Activated CD8-positive, alpha-beta T cell treated with anti-CD3 and anti-CD28 coated beads for 36 hours (primary cell): ENCODE measurements around the gene CIDEC. TPM values are rescaled to one million over a fixed set of nuclear protein-coding genes. Genes with fewer than 3 reads are reported as not detected.
A peak's percentile ranks its signal among the peaks of the same experiment; 100 is the strongest.

Experiments
- ATAC-seq: fragments of 200-7000 bp; cut with Tn5 transposase; one replicate; pipeline ENCODE4 v1.10.0; 2021; ENCODE audit warnings: mild to moderate bottlenecking, moderate library complexity
- CTCF ChIA-PET: fragments of 350-600 bp; sonication (Branson Sonifier 250); formaldehyde crosslinking; loops from one replicate; lab custom pipeline; 2021; ENCODE audit warnings: antibody characterized with exemption; lab: Charles Lee
- POLR2A ChIA-PET: fragments of 350-600 bp; sonication (Branson Sonifier 250); formaldehyde crosslinking; loops from one replicate; lab custom pipeline; 2021; ENCODE audit warnings: antibody characterized with exemption; lab: Charles Lee
- DNase-seq: peaks from one replicate; pipeline ENCODE4 v3.0.0-alpha.2; 2020
- H3K27ac Mint-ChIP-seq: one replicate; pipeline ENCODE4 v1.8.0; 2021; ENCODE audit warnings: mild to moderate bottlenecking, mixed read lengths
- H3K27me3 Mint-ChIP-seq: one replicate; pipeline ENCODE4 v1.8.0; 2021; ENCODE audit warnings: mixed read lengths
- H3K36me3 Mint-ChIP-seq: one replicate; pipeline ENCODE4 v1.8.0; 2021; ENCODE audit warnings: low read depth, mixed read lengths
- H3K4me1 Mint-ChIP-seq: one replicate; pipeline ENCODE4 v1.8.0; 2021; ENCODE audit warnings: low read depth, mixed read lengths
- H3K4me3 Mint-ChIP-seq: one replicate; pipeline ENCODE4 v1.8.0; 2021; ENCODE audit warnings: mild to moderate bottlenecking, moderate library complexity, mixed read lengths
- H3K9me3 Mint-ChIP-seq: one replicate; pipeline ENCODE4 v1.8.0; 2021; ENCODE audit warnings: mixed read lengths
- CTCF ChIP-seq: fragments of 200-600 bp; IDR thresholded peaks from one replicate; pipeline ENCODE4 v1.8.0; 2022; ENCODE audit warnings: antibody characterized with exemption, mild to moderate bottlenecking
- intact Hi-C: fragments of 100-400 bp; cut with micrococcal nuclease; formaldehyde crosslinking; loops from one replicate; pipeline ENCODE4 v1.10.0; 2022
- total RNA-seq, 2 experiments: library from RNA; stranded (reverse); gene quantifications; one replicate each; pipeline ENCODE4 v1.2.3, GENCODE V29; 2021

CIDEC gene
- total RNA-seq, 2 experiments from 2014 or later, result not detected

DNA sequence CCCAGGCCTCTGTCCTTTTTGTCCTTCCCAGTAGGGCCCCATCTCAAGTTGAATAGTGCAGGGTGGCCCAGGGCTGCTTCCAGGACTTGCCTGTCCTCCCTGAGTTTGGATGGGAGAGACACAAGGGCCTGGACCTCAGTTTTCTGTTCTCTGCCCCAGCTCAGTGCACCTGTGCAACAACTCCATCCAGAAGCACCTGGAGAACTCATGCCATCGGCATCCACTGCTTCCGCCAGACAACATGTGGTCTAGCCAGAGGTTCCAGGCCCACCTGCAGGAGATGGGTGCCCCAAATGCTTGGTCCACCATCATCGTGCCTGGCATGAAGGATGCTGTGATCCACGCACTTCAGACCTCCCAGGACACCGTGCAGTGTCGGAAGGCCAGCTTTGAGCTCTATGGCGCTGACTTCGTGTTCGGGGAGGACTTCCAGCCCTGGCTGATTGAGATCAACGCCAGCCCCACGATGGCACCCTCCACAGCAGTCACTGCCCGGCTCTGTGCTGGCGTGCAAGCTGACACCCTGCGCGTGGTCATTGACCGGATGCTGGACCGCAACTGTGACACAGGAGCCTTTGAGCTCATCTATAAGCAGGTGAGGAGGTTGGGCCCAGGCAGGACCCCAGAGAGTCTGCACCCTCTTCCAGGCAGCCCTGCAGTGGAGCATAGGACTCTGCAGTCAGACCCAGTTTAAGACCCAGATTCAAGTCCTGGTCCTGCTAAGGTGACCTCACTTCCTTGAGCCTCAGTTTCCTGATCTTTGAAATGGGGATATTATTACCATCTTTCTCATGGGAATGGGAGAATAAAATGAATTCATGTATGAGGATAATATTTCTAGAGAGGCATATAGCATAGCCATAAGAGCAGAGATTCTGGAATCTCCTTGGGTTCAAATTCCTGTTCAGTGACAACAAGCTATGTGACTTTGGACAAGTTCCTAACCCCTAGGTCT lies 51.0 kb downstream of the CIDEC start:
- POLR2A ChIA-PET, result interaction anchor here (0.6 to 1.0 kb wide), 3 partner anchors 15 to 61 kb away, joined by 3 to 4 read pairs (median 3); partner anchors contain the start of gene JAGN1
- CTCF ChIA-PET, result no interaction called here
- Mint-ChIP-seq H3K4me3 (no peak overlapping the region), H3K9me3 (no peaks in the 10 kb centered on the region), H3K27me3 (no peaks in the 10 kb centered on the region), H3K4me1 (peaks cover 7% of the 10 kb centered on the region), H3K27ac (no peak overlapping the region), H3K36me3 (peaks cover 22% of the 10 kb centered on the region)
- intact Hi-C loops, result no loop called here
- ATAC-seq (no peak), DNase-seq (no peak)
- no peak for TF ChIP-seq CTCF

DNA sequence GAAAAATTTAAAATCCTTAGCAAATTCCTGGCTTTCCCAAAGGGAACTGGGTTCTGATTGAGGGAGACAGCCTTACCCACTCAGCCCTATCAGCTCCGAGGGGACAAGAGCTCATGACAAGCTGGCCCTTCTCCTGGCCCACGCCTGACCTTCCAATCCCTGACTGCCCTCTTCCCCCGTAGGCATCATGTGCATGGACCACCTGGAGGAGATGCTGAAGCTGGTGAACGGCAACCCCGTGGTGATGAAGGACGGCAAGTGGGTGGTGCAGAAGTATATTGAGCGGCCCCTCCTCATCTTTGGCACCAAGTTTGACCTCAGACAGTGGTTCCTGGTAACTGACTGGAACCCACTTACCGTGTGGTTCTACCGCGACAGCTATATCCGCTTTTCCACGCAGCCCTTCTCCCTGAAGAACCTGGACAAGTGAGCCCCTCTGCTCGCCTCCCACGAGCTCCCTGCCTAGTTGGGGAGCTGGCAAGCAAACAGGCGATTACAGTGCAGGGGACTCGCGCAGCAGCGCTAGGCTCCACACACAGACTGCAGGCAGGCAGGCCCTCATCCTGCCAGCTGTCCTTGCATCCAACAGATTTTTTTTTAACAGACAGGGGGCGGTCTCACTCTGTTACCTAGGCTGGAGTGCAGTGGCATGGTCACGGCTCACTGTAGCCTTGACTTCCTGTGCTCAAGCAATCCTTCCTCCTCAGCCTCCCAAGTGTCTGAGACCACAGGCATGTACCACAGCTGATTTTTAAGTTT lies 53.1 kb downstream of the CIDEC start:
- Mint-ChIP-seq H3K4me1 (peaks cover 7% of the 10 kb centered on the region), H3K27ac (no peak overlapping the region)
- POLR2A ChIA-PET, result interaction anchor here (1.1 to 1.4 kb wide), 2 partner anchors 13 to 16 kb away, joined by 3 to 4 read pairs; partner anchors contain the start of gene TTLL3

DNA sequence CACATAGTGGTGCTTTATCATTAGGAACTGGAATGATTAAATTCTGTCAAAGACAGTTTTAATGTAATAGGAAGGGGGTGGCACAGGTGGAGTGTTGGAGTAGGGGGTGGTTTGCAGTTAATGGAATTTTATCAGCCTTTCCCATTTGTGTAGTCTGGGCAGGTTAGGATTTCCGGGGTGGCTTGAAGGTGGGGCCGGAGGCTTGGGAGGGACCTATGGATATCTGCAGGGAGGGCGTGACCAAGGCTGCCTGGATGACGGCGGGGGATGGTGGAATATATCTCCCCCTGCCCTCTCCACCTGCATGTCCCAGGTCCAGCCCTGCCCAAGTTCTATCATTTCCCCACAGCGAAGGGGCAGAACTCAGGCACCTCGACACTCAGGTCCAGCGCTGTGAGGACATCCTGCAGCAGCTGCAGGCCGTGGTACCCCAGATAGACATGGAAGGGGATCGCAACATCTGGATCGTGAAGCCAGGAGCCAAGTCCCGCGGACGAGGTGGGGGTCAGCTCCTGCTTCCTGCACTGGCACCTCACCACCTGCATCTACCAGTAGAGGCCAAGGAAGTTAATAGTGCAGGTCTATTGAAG lies 54.5 kb downstream of the CIDEC start:
- Mint-ChIP-seq H3K9me3 (no peaks in the 10 kb centered on the region), H3K27me3 (no peaks in the 10 kb centered on the region), H3K27ac (no peak overlapping the region), H3K4me3 (no peak overlapping the region), H3K4me1 (no peaks in the 10 kb centered on the region), H3K36me3 (peaks cover 11% of the 10 kb centered on the region)
- no peak for DNase-seq
- intact Hi-C loops, result no loop called here
- no peak for TF ChIP-seq CTCF
- ChIA-PET CTCF (interaction anchor here (1.2 kb wide), 1 partner anchor 98 kb away, joined by 4 read pairs; no protein-coding TSS in a partner anchor), POLR2A (interaction anchor here (1.1 kb wide), 1 partner anchor 18 kb away, joined by 3 read pairs; no protein-coding TSS in a partner anchor)
- no peak for ATAC-seq

More for the DNA sequence above, 53.1 kb downstream of the CIDEC start:
- Mint-ChIP-seq H3K27me3 (no peaks in the 10 kb centered on the region), H3K4me3 (no peak overlapping the region), H3K36me3 (peaks cover 14% of the 10 kb centered on the region), H3K9me3 (no peaks in the 10 kb centered on the region)
- intact Hi-C loops, result no loop called here
- DNase-seq, result peak; percentile 51
- CTCF ChIA-PET, result interaction anchor here (0.7 to 2.0 kb wide), 11 partner anchors 10 to 138 kb away, joined by 3 to 6 read pairs (median 3); no protein-coding TSS in a partner anchor
- peak; percentile 43 for TF ChIP-seq CTCF
- peak; percentile 75 for ATAC-seq

DNA sequence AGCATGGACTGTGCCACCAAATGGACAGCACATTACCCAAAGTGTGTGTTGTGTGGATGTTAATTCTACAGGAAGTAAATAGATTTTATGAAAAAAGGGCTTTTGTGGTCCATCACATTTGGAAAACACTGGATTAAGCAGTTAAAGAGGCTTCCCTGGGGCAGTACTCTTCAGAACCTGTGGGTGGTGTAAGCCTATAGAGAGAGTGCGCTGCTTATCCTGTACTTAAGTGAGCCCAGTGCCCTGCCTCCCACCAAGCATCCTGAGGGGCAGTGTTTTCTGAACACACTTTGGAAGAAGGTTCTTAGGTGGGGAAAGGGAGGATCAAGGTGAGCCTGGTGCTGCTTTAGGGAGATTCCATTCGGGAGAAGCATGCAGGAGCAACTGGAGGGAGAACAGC lies 59.1 kb downstream of the CIDEC start:
- Mint-ChIP-seq H3K9me3 (no peaks in the 10 kb centered on the region), H3K27ac (no peak overlapping the region), H3K36me3 (peaks cover 5% of the 10 kb centered on the region), H3K4me1 (no peaks in the 10 kb centered on the region), H3K27me3 (no peaks in the 10 kb centered on the region), H3K4me3 (no peak overlapping the region)
- ATAC-seq (peak; percentile 73), DNase-seq (no peak)
- intact Hi-C loops, result no loop called here
- ChIA-PET POLR2A (interaction anchor here (1.5 kb wide), 1 partner anchor 33 kb away, joined by 3 read pairs; no protein-coding TSS in a partner anchor), CTCF (interaction anchor here (1.0 kb wide), 1 partner anchor 28 kb away, joined by 3 read pairs; no protein-coding TSS in a partner anchor)
- TF ChIP-seq CTCF, result no peak
